Posterior vena cava (tissue), 2 donors: ENCODE data around the gene PXDN. TPM values are rescaled to one million over a fixed set of nuclear protein-coding genes. Genes with fewer than 3 reads are reported as not detected.

Experiments
- DNase-seq: peaks from one replicate; pipeline ENCODE4 v3.0.0-alpha.2; 2020; ENCODE audit warnings: low spot score
- intact Hi-C, 2 donors: fragments of 100-400 bp; cut with DNase I; formaldehyde crosslinking; loops; one replicate each; pipeline versions ENCODE4 v1.14.1 to v1.14.2; 2022 to 2023
- total RNA-seq, 2 donors: library from RNA; stranded (reverse); fragmentation: NEBNext Ultra II Directional; extraction: Animal tissue kit (Norgen Biotek cat#: 25700); gene quantifications; one replicate each; pipeline ENCODE4 v1.2.1, GENCODE V29; 2021
- donor health status: DM: yes; HTN: yes; CAD: no.
- donor health status: DM: yes; HTN: yes; CAD: no.

Gene PXDN
- total RNA-seq, 2 donors from 2014 or later = 75.3 to 85.8 TPM

GRCh38 chr2:1588978-1589621, 155.2 kb downstream of the PXDN start:
- intact Hi-C loops = no loop called here
- no peak for DNase-seq

- intact Hi-C loops = no loop called here
- peak; percentile 73 for DNase-seq
Measured at GRCh38 chr2:1588051-1588977, 156.0 kb downstream of the PXDN start.

DNA sequence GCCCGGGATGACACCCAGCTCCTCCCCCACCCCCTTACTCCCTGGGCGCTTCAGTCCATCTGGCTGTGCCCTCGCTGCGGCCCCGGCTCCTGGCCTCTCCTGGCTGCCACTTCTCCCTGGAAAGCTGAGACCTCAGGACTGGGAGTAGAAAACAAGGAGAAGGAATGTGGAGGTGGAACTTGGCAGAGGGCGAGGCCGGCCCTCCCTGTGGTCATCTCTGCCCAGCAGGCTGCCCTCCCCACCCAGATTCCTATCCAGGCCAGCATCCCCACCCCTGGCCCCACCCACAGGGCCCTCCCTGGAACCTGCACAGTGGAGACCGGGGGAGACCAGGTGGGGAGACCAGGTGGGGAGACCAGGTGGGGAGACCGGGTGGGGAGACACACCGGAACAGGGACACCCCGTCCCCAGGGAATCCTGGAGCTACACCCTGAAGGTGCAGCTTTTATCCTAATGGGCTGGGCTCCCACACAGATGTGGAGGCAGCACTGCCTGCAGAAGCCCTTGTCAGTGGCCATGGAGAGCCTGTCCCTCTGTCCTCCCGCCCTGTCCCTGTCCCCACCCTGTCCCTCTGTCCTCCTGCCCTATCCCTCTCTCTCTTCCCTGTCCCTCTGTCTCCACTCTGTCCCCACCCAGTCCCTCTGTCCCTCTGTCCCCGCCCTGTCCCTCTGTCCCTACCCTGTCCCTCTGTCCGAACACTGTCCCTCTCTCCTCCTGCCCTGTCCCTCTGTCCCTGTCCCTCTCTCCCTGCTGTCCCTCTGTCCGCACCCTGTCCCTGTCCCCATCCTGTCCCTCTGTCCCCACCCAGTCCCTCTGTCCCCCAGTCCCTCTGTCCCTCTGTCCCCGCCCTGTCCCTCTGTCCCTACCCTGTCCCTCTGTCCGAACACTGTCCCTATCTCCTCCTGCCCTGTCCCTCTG, 157.1 kb downstream of the PXDN start:
- no peak for DNase-seq
- intact Hi-C loops = no loop called here

DNA sequence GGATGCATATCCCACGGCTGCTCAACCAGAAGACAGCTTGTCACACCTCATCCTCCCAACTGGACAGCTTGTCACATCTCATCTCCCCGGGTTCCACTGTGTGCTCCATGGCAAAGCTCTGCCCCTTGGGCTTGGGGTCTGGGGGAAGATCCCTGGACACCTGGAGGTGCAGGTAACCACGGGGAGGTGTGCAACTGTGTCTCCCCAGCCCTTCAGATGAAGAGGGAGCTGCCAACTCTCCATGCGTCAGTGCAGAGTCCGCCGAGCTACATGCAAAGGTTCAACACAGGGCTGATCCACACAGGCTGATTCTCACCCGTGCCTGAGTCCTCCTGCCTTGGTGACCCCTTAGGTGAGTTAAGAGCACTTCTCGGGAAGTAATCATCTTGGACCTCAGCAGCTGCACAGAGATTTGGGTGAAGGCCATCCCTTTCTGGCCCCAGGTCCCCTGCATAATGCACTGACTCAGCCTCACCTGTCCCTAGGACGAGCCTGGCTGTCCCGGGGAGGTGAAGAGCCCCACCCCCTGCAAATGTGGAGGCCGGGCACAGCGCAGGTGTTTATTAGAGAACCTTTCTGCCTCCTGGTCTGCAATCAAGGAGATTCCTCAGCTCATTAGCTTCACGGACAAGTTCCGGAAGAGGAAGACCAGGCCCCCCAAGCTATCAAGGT, 157.9 kb downstream of the PXDN start:
- peak; percentile 77 for DNase-seq
- intact Hi-C loops = no loop called here

DNA sequence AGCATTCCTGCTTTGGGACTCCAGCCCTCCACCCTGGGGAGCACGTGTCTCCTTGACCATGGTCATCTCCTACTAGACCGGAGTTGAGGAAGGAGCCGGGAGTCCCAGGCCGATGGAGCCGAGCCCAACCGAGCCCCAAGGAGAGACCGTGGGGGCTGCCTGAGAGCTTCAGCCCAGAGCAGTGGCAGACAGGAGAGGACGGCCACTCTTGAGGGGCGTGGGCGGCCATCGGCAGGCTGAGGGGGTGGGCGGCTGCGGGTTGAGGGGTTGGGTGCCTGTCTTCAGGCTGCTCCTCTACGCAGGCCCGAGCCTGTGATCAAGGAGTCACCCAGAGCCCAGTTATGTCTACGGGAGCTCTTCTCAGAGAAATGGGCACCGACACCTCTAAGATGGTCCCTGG, 158.7 kb downstream of the PXDN start:
- intact Hi-C loops = no loop called here
- DNase-seq = peak; percentile 76

GRCh38 chr2:1584691-1585485, 159.4 kb downstream of the PXDN start:
- intact Hi-C loops = no loop called here
- DNase-seq = peak; percentile 40

DNA sequence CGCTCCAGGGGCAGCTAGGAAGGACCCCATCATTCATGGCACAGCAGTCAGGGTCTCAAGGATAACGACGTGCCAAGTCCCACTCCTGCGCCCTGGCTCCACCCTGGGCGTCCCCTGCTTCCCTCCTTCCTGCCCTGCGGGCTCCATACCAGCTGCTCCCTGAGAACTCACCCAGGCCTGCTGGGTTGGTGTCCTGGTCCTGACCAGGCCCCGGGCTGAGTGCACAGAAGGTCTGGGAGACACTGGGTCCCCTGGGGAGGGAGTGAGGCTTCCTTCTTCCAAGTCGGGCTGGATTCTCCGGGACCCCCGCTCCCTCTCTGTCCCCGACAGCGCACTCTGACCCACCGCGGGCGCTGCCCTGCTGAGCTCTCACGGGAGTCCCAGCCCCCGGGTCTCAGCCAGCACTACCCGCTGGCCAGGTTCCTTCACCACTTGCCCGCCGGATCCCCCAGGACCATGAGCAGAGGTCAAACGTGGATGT, 160.2 kb downstream of the PXDN start:
- DNase-seq = peak; percentile 58
- intact Hi-C loops = no loop called here

DNA sequence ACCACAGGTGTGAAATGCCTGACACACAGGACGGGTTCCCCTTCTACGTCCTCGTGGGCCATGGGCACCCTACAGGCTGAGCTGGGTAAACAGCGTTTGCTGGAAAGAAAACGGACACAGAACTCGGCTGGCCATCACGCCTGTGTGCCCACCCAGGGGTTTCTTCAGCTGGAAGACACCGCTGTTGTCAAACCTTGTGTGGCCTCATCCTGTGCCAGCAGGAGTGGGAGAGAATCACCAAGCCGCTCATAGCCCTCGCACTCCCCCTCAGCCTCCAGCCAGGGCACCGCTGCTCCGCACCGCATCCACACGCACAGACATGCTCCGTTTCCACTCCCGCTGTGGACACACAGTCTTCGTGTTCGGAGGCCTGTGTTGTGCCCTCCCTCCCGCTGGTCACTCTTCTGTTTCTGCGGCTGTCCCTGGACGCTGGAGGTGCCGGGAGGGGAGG, 161.4 kb downstream of the PXDN start:
- intact Hi-C loops = no loop called here
- DNase-seq = peak; percentile 68

DNA sequence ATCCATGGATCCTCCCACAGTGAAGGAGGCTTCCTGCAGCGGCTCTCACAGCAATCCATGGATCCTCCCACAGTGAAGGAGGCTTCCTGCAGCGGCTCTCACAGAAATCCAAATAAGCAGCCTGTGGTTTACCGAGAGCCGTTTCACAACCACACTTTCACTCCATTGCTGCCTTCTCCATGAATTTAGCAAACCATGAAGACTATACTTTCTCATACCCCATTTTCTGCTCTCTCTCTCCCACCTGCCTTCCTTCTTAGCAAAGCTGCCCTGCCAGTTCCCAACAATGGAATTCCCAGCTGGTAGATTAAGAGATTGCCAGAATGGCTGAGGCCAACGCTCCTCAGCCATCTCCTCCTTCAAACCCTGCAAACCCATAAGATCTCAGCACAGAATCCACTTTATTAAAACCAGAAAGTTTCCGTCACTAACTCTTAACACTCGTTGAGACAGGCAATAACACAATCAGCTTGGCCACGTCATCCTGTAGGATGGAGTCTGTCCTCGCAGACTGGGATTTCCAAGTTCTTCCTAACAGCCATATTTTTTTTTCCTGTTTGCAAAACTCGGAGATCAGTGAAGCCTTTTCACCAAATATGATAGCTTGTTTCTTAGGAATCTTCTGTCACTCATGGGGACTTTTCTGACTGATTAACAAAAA, 162.2 kb downstream of the PXDN start:
- intact Hi-C loops = no loop called here

More for the DNA sequence above, 162.2 kb downstream of the PXDN start:
- DNase-seq = peak; percentile 2
